ENCODE results near the gene NSRP1. TPM values are rescaled to one million over a fixed set of nuclear protein-coding genes. Genes with fewer than 3 reads are reported as not detected.

The NSRP1 gene
- 10 to 100 TPM; 28.5 to 35.6 TPM for total RNA-seq
- 22.4 TPM for polyA plus RNA-seq (2013, experiment 1 of 2)
- 22.9 TPM for polyA plus RNA-seq (2013, experiment 2 of 2)
- long read RNA-seq, experiment 1, partial matches to known transcripts: 1 of 14 reads
- long read RNA-seq, experiment 1, other reads (novel, unspliced or antisense): 11 of 14 reads
- long read RNA-seq, experiment 2, transcript NSRP1-204 (8 exons, 1,242 nt): minor isoform, 7 of 151 reads
- long read RNA-seq, experiment 2, transcript NSRP1-201 (7 exons, 2,541 nt): major isoform, 56 of 151 reads
- long read RNA-seq, experiment 2, transcript NSRP1-217 (6 exons, 2,420 nt): minor isoform, 45 of 151 reads
- long read RNA-seq, experiment 2, partial matches to known transcripts: 11 of 151 reads
- long read RNA-seq, experiment 2, other reads (novel, unspliced or antisense): 26 of 151 reads
- long read RNA-seq, experiment 3, partial matches to known transcripts: 4 of 11 reads
- long read RNA-seq, experiment 3, other reads (novel, unspliced or antisense): 1 of 11 reads
- long read RNA-seq, experiment 4, transcript NSRP1-217 (6 exons, 2,420 nt): major isoform, 36 of 99 reads
- long read RNA-seq, experiment 4, transcript NSRP1-201 (7 exons, 2,541 nt): minor isoform, 24 of 99 reads
- long read RNA-seq, experiment 4, partial matches to known transcripts: 7 of 99 reads
- long read RNA-seq, experiment 4, other reads (novel, unspliced or antisense): 25 of 99 reads

- Histone ChIP-seq H3K4me3 (ENCODE audit: low read length) (peak within 1 kb of the TSS; percentile 92), H3K4me1 (ENCODE audit: control insufficient read depth, insufficient read depth, low read length) (no peaks in the 10 kb centered on the region), H3K27ac (ENCODE audit: low read depth, low read length) (peak within 1 kb of the TSS; percentile 69), H3K9me3 (ENCODE audit: control insufficient read depth, low read length) (no peaks in the 10 kb centered on the region), H3K36me3 (ENCODE audit: control insufficient read depth, insufficient read depth, low read length) (peaks cover 25% of the 10 kb centered on the region), H3K9ac (ENCODE audit: extremely low read depth, low read length, poor library complexity, severe bottlenecking) (peak within 1 kb of the TSS; percentile 98), H3K27me3 (ENCODE audit: control insufficient read depth, insufficient read depth, low read length, poor library complexity, severe bottlenecking) (no peaks in the 10 kb centered on the region)
- TF ChIP-seq CTCF (conservative IDR thresholded peaks at IDR 0.05): no peak
- peaks cover 15% of the 10 kb centered on the region for H3K36me3 Mint-ChIP-seq (ENCODE audit: low read depth)
- peak within 1 kb of the TSS; percentile 100 for H3K27ac Mint-ChIP-seq
- peak; percentile 99 for DNase-seq
- no peaks in the 10 kb centered on the region for H3K9me3 Mint-ChIP-seq
- H3K4me3 Mint-ChIP-seq: peak within 1 kb of the TSS; percentile 94
- H3K27me3 Mint-ChIP-seq (ENCODE audit: insufficient read depth): no peaks in the 10 kb centered on the region
- peaks cover 8% of the 10 kb centered on the region for H3K4me1 Mint-ChIP-seq
- 0 to 1% methylated on average over 21 to 47 of the region's 47 CpGs for WGBS, 2 experiments (ENCODE audit: insufficient coverage in 1 of 2, insufficient read length in 1 of 2)
Measured at GRCh38 chr17:30116661-30117551, at the start of gene NSRP1. NSRP1 (plus strand) TSS chr17:30116816; CDS start chr17:30116844, 28 bp downstream.

- no peak for DNase-seq
- Histone ChIP-seq H3K27ac (ENCODE audit: low read depth, low read length) (no peak overlapping the region), H3K9ac (ENCODE audit: extremely low read depth, low read length, poor library complexity, severe bottlenecking) (no peak overlapping the region), H3K4me1 (ENCODE audit: control insufficient read depth, insufficient read depth, low read length) (no peaks in the 10 kb centered on the region), H3K36me3 (ENCODE audit: control insufficient read depth, insufficient read depth, low read length) (no peaks in the 10 kb centered on the region), H3K9me3 (ENCODE audit: control insufficient read depth, low read length) (peaks cover 16% of the 10 kb centered on the region), H3K4me3 (ENCODE audit: low read length) (no peak overlapping the region), H3K27me3 (ENCODE audit: control insufficient read depth, insufficient read depth, low read length, poor library complexity, severe bottlenecking) (no peaks in the 10 kb centered on the region)
- H3K9me3 Mint-ChIP-seq: peaks cover 12% of the 10 kb centered on the region
- peaks cover 2% of the 10 kb centered on the region for H3K27me3 Mint-ChIP-seq (ENCODE audit: insufficient read depth)
- H3K36me3 Mint-ChIP-seq (ENCODE audit: low read depth): peaks cover 2% of the 10 kb centered on the region
- no peak for TF ChIP-seq CTCF (conservative IDR thresholded peaks at IDR 0.05)
- no peaks in the 10 kb centered on the region for H3K4me1 Mint-ChIP-seq
- H3K4me3 Mint-ChIP-seq: no peak overlapping the region
- WGBS, 2 experiments (ENCODE audit: insufficient coverage in 1 of 2, insufficient read length in 1 of 2): 95 to 97% methylated on average over 10 to 16 of the region's 16 CpGs
- H3K27ac Mint-ChIP-seq: no peak overlapping the region
Measured at GRCh38 chr17:30068465-30068864, 48.2 kb upstream of the NSRP1 start.

- Mint-ChIP-seq H3K9me3 (no peaks in the 10 kb centered on the region), H3K4me1 (no peaks in the 10 kb centered on the region), H3K27me3 (ENCODE audit: insufficient read depth) (peaks cover 13% of the 10 kb centered on the region), H3K4me3 (no peak overlapping the region), H3K36me3 (ENCODE audit: low read depth) (no peaks in the 10 kb centered on the region), H3K27ac (no peak overlapping the region)
- H3K9me3 ChIP-seq (ENCODE audit: control insufficient read depth, low read length): no peaks in the 10 kb centered on the region
- H3K27me3 ChIP-seq (ENCODE audit: control insufficient read depth, insufficient read depth, low read length, poor library complexity, severe bottlenecking): peaks cover 26% of the 10 kb centered on the region
- no peak for TF ChIP-seq CTCF (conservative IDR thresholded peaks at IDR 0.05)
- no peak for DNase-seq
- H3K27ac ChIP-seq (ENCODE audit: low read depth, low read length): no peak overlapping the region
- H3K4me3 ChIP-seq (ENCODE audit: low read length): no peak overlapping the region
- 80 to 100% methylated on average over 1 to 2 of the region's 2 CpGs for WGBS, 2 experiments (ENCODE audit: insufficient coverage in 1 of 2, insufficient read length in 1 of 2)
- no peaks in the 10 kb centered on the region for H3K4me1 ChIP-seq (ENCODE audit: control insufficient read depth, insufficient read depth, low read length)
- no peaks in the 10 kb centered on the region for H3K36me3 ChIP-seq (ENCODE audit: control insufficient read depth, insufficient read depth, low read length)
- H3K9ac ChIP-seq (ENCODE audit: extremely low read depth, low read length, poor library complexity, severe bottlenecking): no peak overlapping the region
Measured at GRCh38 chr17:30074254-30074653, 42.4 kb upstream of the NSRP1 start.

Data from endodermal cell (in vitro differentiated cells).